ENCODE data around the gene LDLRAD3.
"Not testable (repeated sequence)": the region's sequence is repeated elsewhere in the genome, so short reads cannot be mapped to it uniquely, and the experiment has no call there.

The LDLRAD3 gene

GRCh38 chr11:36024716-36025115 lies 80.9 kb downstream of the LDLRAD3 start:
- no peak for DNase-seq

GRCh38 chr11:36026315-36026968 lies 82.6 kb downstream of the LDLRAD3 start:
- no peak for DNase-seq

- no peak for DNase-seq
Observed at GRCh38 chr11:36027731-36028130, 83.9 kb downstream of the LDLRAD3 start.

GRCh38 chr11:36029616-36030015 lies 85.8 kb downstream of the LDLRAD3 start:
- no peak for DNase-seq

GRCh38 chr11:36030731-36031281 lies 86.9 kb downstream of the LDLRAD3 start:
- no peak for DNase-seq

- no peak for DNase-seq
Observed at GRCh38 chr11:36033082-36033751, 89.4 kb downstream of the LDLRAD3 start.

GRCh38 chr11:36033936-36034335 lies 90.1 kb downstream of the LDLRAD3 start:
- DNase-seq, result no peak

- no peak for DNase-seq
Observed at GRCh38 chr11:36034551-36035331, 90.9 kb downstream of the LDLRAD3 start.

- no peak for DNase-seq
Observed at GRCh38 chr11:36035454-36035853, 91.6 kb downstream of the LDLRAD3 start.

GRCh38 chr11:36035999-36036398 lies 92.1 kb downstream of the LDLRAD3 start:
- DNase-seq, result no peak

- DNase-seq, result no peak
Observed at GRCh38 chr11:36037031-36037430, 93.2 kb downstream of the LDLRAD3 start.

- DNase-seq, result no peak
Observed at GRCh38 chr11:36038541-36038940, 94.7 kb downstream of the LDLRAD3 start.

GRCh38 chr11:36039471-36039870 lies 95.6 kb downstream of the LDLRAD3 start:
- no peak for DNase-seq

GRCh38 chr11:36041988-36042611 lies 98.2 kb downstream of the LDLRAD3 start:
- no peak for DNase-seq

- no peak for DNase-seq
Observed at GRCh38 chr11:36044636-36045035, 100.8 kb downstream of the LDLRAD3 start.

- not testable (repeated sequence) for DNase-seq
Observed at GRCh38 chr11:36045945-36046344, 102.1 kb downstream of the LDLRAD3 start.

GRCh38 chr11:36046932-36047331 lies 103.1 kb downstream of the LDLRAD3 start:
- no peak for DNase-seq

- DNase-seq, result no peak
Observed at GRCh38 chr11:36047344-36047743, 103.5 kb downstream of the LDLRAD3 start.

- no peak for DNase-seq
Observed at GRCh38 chr11:36048496-36049247, 104.8 kb downstream of the LDLRAD3 start.

- no peak for DNase-seq
Observed at GRCh38 chr11:36051235-36052144, 107.6 kb downstream of the LDLRAD3 start.

- no peak for DNase-seq
Observed at GRCh38 chr11:36053281-36053680, 109.4 kb downstream of the LDLRAD3 start.

Measured in CD4-positive, alpha-beta T cell treated with Interleukin-17A for 1 hour (primary cell).